Breast epithelium (tissue), 3 donors: Measurements from ENCODE around the gene EFNA5.

Experiments used
- POLR2A ChIP-seq: fragments of 450-650 bp; IDR thresholded peaks from one replicate; pipeline ENCODE4 v1.6.1; 2016; ENCODE audit warnings: antibody characterized with exemption, mild to moderate bottlenecking, moderate library complexity
- POLR2AphosphoS5 ChIP-seq, 3 donors: sonication (generic); formaldehyde crosslinking; IDR thresholded peaks; one replicate each; pipeline ENCODE4 v1.6.1; 2017; ENCODE audit warnings: antibody characterized with exemption in 3 of 3
- TF ChIP-seq, protein P1 (sequence below), 3 donors: fragments of 450-650 bp; IDR thresholded peaks; one replicate each; pipeline ENCODE4 v1.5.1; 2016 to 2017; ENCODE audit warnings: antibody characterized with exemption in 3 of 3, mild to moderate bottlenecking in 3 of 3, moderate library complexity in 3 of 3

DNA sequence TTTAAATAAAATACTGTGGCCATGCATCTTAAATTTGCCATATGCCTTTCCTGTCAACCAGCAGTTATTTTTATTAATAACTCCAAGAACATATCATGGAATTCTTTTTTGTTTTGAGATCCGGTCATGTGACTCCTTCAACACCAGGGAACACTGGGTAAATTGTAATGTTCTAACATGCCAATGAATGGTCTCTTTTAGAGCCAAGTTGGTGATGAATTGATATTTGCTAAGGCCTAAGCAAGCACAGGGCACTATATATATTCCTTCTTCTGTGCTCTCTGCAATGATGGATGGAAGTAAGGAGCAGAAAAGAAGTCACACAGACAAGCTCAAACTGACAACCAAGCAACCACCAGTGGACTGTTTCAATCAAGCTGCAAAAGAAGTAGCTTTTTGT, 124.0 kb downstream of the EFNA5 start:
- TF ChIP-seq, protein P1, sequence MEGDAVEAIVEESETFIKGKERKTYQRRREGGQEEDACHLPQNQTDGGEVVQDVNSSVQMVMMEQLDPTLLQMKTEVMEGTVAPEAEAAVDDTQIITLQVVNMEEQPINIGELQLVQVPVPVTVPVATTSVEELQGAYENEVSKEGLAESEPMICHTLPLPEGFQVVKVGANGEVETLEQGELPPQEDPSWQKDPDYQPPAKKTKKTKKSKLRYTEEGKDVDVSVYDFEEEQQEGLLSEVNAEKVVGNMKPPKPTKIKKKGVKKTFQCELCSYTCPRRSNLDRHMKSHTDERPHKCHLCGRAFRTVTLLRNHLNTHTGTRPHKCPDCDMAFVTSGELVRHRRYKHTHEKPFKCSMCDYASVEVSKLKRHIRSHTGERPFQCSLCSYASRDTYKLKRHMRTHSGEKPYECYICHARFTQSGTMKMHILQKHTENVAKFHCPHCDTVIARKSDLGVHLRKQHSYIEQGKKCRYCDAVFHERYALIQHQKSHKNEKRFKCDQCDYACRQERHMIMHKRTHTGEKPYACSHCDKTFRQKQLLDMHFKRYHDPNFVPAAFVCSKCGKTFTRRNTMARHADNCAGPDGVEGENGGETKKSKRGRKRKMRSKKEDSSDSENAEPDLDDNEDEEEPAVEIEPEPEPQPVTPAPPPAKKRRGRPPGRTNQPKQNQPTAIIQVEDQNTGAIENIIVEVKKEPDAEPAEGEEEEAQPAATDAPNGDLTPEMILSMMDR (IDR thresholded peaks at IDR 0.05) = no peak
- TF ChIP-seq POLR2AphosphoS5 (IDR thresholded peaks at IDR 0.05) (no peak), POLR2A (no peak)
